ENCODE data around the gene IL2. TPM values are rescaled to one million over a fixed set of nuclear protein-coding genes. Genes with fewer than 3 reads are reported as not detected.

Gene IL2
- total RNA-seq, 1 experiment from 2014 or later = 0.61 TPM

DNA sequence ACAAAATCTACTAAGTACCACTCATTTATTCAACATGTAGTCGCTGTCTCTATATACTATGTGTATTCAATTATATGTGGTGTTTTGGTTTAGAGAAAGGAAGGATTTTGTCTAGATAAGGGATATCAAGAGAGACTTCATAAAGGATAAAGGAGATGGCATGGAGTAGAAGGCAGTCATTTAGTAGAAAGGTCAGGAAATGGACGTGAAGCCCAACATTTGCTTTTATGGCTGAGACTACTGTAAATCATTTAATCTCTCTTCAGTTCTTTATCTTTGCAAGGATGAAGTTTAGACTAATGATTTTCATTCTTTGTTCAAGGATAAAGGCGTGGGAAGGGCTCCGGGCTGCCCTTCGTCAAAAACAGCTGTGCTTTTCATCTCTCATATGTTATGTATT lies 25.2 kb downstream of the IL2 start (continued):
- TF ChIP-seq ZNF396 (CRISPR knock-in tag; IDR thresholded peaks at IDR 0.05; ENCODE audit: borderline replicate concordance) (no peak), GTF2I (CRISPR knock-in tag; conservative IDR thresholded peaks at IDR 0.05) (no peak), CREM (CRISPR knock-in tag; IDR thresholded peaks at IDR 0.05) (no peak), ETV6 (CRISPR knock-in tag; IDR thresholded peaks at IDR 0.05) (no peak), ZNF219 (CRISPR knock-in tag; IDR thresholded peaks at IDR 0.05; ENCODE audit: borderline replicate concordance) (no peak), GABPB1 (CRISPR knock-in tag; IDR thresholded peaks at IDR 0.05) (no peak), SOX15 (CRISPR knock-in tag; IDR thresholded peaks at IDR 0.05) (no peak), TP53 (CRISPR knock-in tag; IDR thresholded peaks at IDR 0.05) (no peak)
- TF ChIP-seq, protein P1, sequence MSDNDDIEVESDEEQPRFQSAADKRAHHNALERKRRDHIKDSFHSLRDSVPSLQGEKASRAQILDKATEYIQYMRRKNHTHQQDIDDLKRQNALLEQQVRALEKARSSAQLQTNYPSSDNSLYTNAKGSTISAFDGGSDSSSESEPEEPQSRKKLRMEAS (CRISPR knock-in tag; IDR thresholded peaks at IDR 0.05) = no peak
- TF ChIP-seq, protein P2, sequence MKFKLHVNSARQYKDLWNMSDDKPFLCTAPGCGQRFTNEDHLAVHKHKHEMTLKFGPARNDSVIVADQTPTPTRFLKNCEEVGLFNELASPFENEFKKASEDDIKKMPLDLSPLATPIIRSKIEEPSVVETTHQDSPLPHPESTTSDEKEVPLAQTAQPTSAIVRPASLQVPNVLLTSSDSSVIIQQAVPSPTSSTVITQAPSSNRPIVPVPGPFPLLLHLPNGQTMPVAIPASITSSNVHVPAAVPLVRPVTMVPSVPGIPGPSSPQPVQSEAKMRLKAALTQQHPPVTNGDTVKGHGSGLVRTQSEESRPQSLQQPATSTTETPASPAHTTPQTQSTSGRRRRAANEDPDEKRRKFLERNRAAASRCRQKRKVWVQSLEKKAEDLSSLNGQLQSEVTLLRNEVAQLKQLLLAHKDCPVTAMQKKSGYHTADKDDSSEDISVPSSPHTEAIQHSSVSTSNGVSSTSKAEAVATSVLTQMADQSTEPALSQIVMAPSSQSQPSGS (CRISPR knock-in tag; IDR thresholded peaks at IDR 0.05; ENCODE audit: borderline replicate concordance, low read depth) = no peak

DNA sequence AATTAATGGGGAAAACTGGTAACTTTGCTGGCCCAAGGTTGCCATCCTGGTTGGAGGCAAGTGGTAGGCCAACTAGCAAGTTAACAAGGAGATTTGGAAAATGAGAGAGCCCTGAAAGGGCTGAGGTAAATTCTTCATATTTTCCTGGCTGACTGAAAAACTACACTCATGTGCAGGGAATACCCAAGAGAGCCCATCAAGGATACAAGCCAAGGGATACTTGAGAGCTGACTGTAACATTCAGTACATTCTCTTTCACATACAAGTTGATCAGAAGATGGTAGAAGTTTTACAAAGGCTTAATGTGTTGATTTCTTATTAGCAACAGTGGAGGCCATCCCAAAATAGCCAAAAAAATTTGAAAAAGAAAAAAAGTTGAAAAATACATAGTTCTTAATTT lies 33.3 kb downstream of the IL2 start:
- no peak for ATAC-seq
- Mint-ChIP-seq H3K36me3 (no peaks in the 10 kb centered on the region), H3K4me3 (no peak overlapping the region), H3K4me1 (no peaks in the 10 kb centered on the region), H3K27me3 (ENCODE audit: low read depth) (no peaks in the 10 kb centered on the region), H3K27ac (no peak overlapping the region), H3K9me3 (peaks cover 4% of the 10 kb centered on the region; the same call in 1 of the 2 replicates)
- ChIA-PET POLR2A (no interaction called here), CTCF (no interaction called here)
- no peak for DNase-seq (ENCODE audit: low spot score)
- TF ChIP-seq, protein P3, sequence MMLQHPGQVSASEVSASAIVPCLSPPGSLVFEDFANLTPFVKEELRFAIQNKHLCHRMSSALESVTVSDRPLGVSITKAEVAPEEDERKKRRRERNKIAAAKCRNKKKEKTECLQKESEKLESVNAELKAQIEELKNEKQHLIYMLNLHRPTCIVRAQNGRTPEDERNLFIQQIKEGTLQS (CRISPR knock-in tag; conservative IDR thresholded peaks at IDR 0.05) = no peak
- TF ChIP-seq, protein P4, sequence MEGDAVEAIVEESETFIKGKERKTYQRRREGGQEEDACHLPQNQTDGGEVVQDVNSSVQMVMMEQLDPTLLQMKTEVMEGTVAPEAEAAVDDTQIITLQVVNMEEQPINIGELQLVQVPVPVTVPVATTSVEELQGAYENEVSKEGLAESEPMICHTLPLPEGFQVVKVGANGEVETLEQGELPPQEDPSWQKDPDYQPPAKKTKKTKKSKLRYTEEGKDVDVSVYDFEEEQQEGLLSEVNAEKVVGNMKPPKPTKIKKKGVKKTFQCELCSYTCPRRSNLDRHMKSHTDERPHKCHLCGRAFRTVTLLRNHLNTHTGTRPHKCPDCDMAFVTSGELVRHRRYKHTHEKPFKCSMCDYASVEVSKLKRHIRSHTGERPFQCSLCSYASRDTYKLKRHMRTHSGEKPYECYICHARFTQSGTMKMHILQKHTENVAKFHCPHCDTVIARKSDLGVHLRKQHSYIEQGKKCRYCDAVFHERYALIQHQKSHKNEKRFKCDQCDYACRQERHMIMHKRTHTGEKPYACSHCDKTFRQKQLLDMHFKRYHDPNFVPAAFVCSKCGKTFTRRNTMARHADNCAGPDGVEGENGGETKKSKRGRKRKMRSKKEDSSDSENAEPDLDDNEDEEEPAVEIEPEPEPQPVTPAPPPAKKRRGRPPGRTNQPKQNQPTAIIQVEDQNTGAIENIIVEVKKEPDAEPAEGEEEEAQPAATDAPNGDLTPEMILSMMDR (IDR thresholded peaks at IDR 0.05) = no peak
- TF ChIP-seq TCF7 (CRISPR knock-in tag; IDR thresholded peaks at IDR 0.05; ENCODE audit: low read depth) (no peak), CREB1 (CRISPR knock-in tag; IDR thresholded peaks at IDR 0.05) (no peak), GRHL2 (CRISPR knock-in tag; IDR thresholded peaks at IDR 0.05; ENCODE audit: insufficient replicate concordance, severe bottlenecking) (no peak), JUN (CRISPR knock-in tag; IDR thresholded peaks at IDR 0.05) (no peak), NFATC4 (CRISPR knock-in tag; IDR thresholded peaks at IDR 0.05) (no peak), FOXP1 (CRISPR knock-in tag; IDR thresholded peaks at IDR 0.05; ENCODE audit: borderline replicate concordance) (no peak)
- TF ChIP-seq, protein P5, sequence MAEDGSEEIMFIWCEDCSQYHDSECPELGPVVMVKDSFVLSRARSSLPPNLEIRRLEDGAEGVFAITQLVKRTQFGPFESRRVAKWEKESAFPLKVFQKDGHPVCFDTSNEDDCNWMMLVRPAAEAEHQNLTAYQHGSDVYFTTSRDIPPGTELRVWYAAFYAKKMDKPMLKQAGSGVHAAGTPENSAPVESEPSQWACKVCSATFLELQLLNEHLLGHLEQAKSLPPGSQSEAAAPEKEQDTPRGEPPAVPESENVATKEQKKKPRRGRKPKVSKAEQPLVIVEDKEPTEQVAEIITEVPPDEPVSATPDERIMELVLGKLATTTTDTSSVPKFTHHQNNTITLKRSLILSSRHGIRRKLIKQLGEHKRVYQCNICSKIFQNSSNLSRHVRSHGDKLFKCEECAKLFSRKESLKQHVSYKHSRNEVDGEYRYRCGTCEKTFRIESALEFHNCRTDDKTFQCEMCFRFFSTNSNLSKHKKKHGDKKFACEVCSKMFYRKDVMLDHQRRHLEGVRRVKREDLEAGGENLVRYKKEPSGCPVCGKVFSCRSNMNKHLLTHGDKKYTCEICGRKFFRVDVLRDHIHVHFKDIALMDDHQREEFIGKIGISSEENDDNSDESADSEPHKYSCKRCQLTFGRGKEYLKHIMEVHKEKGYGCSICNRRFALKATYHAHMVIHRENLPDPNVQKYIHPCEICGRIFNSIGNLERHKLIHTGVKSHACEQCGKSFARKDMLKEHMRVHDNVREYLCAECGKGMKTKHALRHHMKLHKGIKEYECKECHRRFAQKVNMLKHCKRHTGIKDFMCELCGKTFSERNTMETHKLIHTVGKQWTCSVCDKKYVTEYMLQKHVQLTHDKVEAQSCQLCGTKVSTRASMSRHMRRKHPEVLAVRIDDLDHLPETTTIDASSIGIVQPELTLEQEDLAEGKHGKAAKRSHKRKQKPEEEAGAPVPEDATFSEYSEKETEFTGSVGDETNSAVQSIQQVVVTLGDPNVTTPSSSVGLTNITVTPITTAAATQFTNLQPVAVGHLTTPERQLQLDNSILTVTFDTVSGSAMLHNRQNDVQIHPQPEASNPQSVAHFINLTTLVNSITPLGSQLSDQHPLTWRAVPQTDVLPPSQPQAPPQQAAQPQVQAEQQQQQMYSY (CRISPR knock-in tag; IDR thresholded peaks at IDR 0.05) = no peak
